HG02763 (cell line): ENCODE results near the gene EPHB1.
A peak's percentile ranks its signal among the peaks of the same experiment; 100 is the strongest.

Source experiments
- ATAC-seq: cut with Tn5 transposase; IDR thresholded peaks from one replicate; pipeline ENCODE4 v1.9.1; 2021; ENCODE audit warnings: mild to moderate bottlenecking, moderate library complexity; ENCODE audit not compliant: unreplicated experiment

Gene EPHB1

DNA sequence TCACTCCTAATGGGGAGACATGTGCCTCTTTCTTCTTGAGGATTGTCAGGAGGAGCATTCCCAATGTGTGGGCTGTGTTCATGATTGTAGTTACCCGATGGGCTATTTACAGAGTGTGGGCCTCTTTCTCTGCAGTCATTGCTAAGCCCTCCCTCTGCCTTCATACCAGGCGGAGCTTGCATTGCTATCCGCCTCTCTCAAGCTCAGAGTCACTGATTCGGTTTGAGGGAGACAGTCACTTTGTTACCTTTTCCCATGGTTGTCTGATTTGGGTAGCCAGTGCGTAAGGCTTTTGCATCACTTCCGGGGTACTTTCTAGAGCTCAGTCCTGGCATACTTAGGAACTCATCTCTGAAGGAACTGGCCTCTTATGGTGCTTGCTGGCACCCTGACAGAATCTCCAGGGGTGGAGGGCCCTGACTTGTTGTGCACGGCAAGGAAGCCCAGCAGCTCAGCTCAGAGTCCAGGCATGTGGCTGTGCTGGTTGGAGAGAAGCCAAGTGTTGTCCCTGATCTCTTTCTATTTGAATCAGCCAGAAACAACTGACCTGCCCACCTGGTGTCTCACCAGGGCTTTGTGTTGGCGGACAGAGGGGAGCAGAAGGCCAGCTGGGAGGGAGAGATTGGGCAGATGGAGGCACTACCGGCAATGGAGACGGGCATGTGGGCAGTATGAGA lies 79.8 kb downstream of the EPHB1 start:
- no peak for ATAC-seq

DNA sequence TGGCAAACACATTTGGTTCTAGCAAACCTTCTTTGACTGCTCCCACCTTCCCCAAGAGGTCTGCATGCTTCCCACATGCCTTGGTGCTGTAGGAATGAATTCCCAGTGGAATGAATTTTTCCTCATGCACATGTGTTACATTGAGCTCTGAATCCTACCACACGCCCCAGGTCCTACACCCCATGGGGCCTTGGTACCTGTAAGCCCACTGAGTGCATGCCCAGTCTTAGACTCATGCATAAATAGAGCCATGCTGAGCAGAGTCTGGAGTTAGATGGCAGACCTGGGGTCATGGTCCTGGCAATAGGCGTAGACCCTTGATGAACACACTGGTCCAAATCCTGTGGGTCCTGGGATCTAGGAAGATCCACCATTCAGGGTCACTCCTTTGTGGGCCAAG lies 81.8 kb downstream of the EPHB1 start:
- ATAC-seq: no peak

DNA sequence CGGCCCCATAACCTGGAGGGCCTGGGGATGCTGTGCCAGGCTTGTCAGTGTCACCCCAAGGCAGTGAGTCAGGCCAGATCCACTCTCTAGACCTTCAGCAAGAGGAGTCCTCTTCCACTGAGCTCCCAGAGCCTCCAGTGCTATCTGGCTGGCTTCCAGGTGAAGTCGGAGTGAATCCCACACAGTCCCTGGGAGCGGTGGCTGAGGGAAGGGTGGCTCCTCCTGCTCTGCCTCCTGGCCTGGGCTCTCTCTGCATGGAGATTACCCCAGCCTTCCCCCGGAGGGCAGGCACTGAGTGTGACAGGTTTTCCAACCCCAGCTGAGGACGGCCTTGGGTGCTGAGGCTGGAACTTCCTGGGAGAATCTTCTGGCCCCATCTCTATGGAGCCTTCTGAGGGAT lies 82.7 kb downstream of the EPHB1 start:
- no peak for ATAC-seq

DNA sequence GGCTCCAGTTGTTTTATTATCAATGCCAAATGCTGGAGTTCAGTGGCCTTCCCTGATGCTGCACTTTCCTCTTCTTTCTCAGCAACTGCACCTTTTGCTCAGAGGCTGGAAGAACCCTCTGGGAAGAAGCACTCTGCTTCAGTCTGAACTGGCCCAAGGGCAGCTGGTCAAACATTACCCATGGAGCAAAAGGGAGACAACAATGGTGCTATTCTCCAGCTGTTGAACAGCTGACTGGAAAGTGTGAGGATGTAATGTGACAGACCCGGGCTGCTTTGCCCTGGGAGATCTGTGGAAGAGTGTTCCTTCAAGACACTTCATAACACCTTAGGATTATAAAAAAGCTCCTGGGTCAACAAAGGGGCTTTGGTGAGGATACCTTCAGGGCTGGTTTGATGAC lies 84.9 kb downstream of the EPHB1 start:
- ATAC-seq: no peak

DNA sequence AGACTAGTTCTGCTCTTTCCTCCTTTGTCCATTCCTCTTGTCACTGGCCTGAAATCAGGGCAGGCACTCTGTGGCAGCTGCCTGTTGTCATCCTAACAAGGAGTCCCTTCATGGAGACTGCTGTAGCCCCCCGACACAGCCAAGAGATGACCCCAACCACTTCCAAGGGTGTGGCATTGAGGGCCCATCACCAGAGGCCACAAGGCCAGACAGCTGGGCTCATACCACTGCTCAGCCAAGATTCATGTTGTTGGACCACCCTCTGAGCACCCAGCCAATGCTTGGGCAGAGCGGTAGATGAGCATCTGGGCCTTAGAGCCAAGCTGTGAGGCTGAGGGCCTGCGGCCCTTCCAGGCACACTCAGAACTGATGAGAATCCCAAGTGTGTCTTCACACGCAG lies 85.4 kb downstream of the EPHB1 start:
- ATAC-seq: no peak

DNA sequence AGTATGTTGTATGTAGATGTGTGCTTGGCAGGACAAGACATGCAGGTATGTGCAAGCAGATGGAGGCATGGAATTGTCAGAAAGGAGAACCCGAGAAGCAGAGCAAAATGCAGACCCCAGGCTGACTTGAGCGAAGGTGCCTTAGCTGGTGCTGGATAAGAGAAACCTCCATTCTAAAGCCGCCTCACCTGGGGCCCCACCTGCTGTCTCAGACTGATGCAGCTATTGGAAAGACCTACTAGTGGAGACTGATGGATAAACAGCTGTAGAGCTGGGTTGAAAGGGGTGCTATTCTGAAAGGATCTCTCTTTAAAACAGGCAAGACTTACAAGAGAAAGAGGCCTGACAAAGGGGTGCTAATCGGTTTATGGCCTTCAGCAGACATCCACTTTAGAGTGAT lies 86.2 kb downstream of the EPHB1 start:
- ATAC-seq: no peak

DNA sequence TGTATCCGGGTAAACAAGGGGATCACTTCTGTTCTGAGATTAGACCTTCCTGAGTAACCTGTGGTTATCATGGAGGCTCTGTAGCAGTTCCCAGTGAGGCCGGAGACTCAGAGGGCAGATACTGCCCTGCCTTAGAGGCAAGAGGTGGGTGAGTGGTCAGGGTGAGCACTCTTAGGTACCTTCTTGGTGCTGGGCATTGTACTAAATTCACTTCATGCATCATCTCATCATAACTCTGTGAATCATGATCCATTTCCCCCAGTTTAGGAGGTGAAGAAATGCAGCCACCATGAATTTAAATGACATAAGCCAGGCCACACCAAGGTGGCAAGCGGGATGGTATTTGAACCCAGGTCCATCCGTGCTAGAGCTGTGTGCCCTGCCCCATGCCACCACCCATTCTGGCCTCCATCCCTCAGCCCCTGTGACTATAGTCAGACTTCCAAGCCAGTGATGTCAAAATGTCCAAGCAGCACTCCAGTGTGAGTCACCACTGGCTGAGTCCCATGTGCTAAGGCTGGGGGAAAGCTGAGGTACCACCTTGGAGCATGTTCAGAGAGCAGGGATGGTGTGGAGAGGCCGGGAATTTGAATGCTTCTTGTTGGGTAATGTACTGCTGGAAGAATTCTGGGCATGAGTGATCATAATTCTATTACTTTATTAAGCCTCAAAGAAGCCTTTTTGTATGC lies 88.8 kb downstream of the EPHB1 start:
- no peak for ATAC-seq

DNA sequence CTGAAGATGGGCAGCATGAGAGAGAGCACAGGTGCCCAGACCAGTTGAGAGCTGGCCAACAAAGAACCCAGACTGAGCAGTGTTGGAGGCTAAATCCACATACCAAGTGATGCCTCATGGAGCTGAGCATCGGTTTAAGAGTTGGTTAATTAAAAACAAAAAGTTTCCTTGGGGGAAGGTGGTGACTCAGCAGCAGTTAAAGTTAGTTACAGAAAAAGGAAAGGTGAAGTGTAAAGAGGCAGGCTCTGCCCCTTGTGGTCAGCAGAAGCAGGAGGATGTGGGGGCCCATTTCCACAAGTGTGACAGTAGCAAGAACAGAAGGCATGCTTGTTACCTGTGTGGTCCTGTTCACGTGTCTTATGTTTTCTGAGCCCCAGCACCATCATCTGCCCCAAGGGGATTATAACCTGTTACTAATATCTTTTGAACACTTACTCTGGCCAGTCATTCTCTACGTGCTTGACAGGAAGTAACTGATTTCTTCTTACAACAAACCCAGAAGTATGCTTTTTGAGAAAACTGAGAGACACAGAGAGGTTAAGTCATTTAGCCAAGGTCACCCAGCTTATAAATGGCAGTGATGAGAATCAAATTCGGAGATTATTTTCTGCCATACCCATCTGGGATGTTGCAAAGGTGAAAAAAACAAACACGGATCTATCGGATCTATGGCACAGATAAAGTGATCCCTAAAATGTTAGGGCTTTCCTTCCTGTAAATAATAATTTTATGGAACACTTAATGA lies 91.0 kb downstream of the EPHB1 start:
- ATAC-seq: peak; percentile 93

DNA sequence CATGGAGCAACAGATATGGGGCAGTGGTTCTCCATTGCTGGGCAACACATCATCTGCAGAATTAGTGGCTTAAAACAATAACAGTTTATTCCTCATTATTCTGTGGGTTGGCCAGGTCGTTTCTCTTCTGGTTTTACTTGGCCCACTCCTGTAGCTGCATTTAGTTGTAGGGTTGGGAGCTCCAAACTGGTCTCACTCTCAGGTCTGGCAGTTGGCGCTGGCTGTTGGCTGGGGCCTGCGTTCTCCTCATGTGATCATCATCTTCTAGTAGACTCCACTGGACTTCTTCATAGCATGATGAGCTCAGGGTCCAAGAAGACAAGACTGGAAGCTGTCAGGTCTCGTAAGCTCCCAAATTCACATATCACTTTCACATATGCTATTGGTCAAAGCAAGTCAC lies 91.9 kb downstream of the EPHB1 start:
- ATAC-seq: no peak

DNA sequence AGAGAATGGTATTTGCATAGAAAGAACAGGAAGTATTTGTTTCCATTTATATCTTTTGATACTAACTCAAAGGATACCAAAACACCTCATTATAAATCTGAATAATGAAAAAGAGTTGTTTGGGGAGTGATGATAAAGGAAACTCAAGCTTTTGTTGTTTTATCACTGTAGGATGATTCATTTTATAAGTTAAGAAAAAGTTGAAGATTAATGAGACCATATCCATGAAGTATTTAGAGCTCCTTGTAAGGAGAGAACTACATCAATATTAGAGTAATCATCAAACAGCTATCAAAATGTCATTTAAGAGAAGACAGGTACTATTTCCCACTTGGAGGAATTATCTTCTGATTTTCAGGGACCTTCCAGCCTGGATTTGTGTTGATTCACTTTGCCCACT lies 92.5 kb downstream of the EPHB1 start:
- no peak for ATAC-seq

DNA sequence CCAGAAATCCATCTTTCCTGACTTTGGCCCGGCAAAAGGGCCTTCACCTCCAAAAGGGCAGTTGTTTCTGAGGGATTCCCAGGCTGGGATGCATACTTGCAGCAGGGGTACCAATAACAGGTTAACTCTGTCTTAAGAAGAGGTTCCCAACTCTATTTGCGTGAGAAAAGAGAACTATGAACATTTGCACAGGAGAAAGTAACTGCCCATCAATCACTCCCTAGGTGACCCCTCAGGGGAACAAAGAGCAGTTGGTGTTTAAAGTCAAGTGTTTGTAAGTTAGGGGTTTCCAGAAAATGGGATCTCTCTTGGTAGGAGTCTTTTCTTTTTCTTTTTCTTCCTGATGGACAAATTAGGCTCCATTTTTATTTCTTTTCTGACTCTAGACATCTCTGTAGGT lies 97.3 kb downstream of the EPHB1 start:
- no peak for ATAC-seq

DNA sequence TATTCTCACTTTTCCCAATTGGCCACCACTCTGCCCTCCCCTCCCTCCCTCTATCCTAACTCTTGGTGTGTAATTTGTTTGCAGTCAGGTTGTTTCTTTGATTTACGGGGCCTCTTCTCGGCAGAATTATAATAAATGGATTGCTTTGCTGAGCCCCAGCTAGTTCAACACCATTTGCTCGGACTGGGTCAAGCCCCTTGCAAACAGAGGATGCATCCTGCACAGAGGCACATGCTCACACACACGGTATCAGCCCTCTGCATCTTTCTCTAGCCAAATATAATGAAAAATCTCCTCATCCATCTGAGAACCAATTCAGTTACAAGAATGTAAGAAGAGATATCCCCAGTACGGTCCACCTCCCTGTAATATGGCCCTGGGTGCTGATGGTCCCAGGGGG lies 97.7 kb downstream of the EPHB1 start:
- ATAC-seq: no peak

DNA sequence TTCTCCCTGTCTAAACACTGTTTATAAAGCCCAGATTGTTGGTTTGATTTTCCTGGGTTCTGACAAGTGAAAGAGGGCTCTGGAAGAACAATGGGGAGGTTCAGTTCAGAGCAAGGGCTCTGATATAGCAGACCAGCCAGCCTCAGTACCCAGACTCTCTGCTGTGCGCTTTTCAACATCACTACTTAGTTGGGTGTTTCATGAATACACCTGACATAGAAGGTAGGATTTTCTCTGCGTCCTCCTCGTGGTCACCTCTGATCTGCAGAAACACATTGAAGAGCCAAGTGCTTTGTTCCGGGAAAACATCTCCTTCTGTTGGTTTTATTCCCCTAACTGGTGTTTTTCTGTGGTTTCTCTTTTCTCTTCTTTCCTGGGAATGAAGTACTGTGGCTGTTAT lies 99.5 kb downstream of the EPHB1 start:
- no peak for ATAC-seq

DNA sequence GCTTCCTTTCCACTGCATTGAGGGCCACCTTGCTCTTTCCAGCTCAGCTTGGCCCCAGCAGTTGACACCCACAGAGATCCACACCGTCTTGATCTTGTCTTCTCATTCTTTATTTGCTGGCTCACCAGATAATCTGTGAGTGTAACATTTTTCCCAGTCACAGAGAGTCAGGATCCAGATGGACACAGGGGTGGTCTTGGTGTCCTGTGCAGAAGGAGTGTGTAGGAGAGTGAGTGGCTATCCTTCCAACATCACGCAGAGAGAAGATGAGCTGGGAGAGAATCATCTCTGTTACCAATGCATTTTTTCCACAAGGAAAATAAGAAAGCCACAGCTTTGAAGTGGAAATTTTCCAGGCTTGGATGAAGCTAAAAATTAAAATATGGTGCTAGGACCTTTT lies 100.1 kb downstream of the EPHB1 start:
- no peak for ATAC-seq

DNA sequence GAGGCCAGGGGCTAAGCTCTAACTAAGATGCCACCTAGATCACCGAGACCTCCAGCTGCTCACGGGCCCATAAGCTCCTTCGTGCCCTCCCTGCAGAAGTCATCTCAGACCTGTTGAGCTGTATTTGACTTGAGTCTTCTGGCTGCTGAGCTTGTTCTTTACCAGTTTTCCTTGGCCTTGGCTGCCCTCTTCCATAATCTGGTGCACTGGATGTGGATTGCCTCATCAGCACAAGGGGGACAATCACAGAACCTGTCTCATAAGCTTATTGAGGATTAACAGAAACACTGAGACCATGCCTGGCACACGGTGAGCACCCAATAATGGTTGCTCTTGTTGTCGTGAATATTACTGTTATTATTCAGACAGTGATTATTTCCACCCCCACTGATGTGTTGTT lies 101.1 kb downstream of the EPHB1 start:
- ATAC-seq: no peak

DNA sequence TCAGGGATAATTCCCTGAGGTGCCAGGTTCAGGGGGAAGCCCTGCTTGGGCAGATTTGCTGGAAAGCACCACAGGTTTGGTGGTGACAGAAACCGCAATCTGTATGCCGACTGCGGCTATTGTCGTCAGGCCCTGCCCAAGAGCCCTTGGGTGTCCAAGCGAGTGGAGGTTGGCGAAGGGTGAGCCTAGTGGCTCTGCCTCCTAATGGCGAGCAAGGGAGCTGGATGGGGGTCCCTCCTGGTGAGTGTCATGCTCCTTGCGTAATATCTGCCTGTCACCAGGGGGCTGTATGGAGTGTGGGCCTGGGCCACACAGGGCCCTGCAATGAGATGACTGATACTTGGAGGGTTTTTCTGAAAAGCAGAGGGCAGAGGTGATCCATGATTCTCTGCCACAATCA lies 101.6 kb downstream of the EPHB1 start:
- no peak for ATAC-seq

DNA sequence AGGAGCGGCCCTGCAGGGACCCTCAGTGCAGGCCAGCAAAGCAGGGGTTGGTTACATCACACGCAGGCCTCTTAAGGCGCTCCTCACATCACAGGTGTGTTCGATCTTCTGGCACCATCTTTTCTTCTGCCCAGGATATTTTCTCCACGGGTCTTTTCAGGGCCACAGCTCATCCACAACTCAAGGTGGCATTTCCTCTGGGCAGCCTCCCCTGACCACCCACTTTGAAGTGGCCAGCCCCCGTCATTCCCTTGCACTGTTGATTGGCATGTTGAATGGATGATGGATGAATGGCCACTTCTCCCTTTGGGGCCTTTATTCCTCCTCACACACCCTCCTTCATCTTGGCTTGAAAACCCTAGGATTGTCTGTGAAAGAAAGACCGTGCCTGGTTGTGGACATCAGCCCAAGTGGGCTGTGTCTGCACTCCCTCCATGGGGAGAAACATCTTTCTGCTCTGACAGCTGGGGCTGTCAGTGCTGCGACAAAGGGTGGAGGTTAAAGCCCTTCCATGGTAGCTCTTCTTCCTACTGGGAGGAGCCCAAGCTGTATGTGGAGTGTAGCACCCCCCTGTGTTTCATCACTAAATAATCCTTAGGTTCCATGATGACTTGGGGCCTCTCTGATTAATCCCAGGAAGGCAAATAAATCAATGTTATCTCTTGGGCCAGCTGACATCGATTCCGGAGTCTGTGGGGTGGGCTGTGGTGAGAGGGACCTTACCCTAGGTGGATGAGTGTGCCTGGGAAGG lies 102.5 kb downstream of the EPHB1 start:
- no peak for ATAC-seq

DNA sequence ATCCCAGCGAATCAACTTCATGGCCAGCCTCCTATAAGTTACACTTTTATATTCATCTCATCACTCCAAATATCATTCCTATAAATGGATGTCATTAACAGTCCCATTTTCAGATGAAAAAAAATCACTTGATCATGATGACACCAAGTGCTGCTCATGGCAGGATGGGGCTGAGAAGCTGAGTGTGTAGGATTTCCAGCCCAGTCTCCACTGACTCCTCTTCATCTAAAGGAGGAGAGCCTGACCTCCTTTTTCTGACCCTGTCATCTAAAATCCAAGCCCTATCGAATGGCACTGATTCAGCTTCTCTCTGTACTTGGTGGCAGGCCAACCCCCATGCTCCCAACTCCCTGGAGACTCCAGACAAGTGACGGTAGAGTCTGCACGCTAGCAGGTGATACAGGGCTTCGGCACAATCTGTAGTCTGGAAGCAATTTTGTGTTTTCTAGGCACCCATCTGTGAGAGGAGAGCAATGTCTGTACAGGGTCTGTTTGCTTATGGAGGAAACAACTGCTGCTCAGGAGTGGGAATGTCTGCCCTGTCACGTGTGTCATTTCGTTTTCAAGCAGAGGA lies 103.2 kb downstream of the EPHB1 start:
- ATAC-seq: no peak

DNA sequence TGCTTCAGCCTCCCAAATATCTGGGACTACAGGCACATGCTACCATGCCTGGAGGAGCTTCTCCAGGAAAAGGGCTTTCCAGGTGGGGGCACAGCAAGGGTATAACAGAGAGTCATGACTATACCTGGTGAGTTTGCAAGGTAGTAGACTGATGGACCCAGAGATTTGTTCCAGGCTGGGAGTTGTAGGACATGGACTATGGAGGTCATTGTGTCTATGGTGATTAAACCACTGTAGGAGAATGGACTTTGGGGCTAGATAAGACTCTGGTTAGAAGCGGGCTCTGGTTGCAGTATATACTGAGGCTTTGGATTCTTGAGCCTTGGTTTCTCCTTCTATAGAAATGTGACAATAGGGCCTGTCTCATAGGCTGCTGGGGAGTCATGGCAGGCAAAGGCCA lies 104.7 kb downstream of the EPHB1 start:
- ATAC-seq: no peak

DNA sequence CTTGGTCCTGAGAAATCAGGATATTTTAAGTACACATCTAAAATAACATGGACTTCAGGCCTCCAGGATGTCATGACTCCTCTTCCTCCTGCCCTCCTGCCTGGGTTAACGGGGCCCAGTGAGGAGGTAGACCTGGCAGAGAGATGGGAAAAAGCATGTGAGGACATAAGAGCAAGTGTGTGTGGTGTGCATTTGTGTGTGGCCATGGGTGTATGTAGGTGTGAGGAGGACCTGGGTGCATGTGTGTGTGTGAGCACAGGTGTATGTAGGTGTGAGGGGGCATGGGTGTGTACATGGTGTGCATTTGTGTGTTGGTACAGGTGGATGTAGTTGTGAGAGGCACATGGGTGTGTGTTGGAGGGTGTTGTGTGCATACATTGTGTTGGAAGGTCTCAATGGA lies 105.4 kb downstream of the EPHB1 start:
- ATAC-seq: no peak

DNA sequence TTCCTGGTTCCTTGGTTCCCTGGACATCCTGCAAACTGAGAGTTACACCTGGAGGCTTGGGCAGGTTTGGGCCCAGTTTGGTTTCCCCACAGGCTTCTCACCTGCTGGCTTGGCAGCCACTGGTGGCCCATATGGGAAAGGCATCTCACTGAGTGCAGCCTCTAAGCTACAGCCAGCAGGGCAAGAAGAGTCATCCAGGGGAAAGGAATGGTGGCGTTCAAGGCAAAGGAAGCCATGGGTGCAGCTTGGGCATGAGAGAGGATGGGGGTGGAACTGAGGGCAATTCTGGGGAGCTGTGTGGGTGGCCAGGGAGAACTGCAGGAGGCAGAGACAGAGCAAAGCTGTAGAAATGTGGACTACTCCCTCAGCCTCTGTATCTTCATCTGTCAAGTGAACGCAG lies 106.4 kb downstream of the EPHB1 start:
- ATAC-seq: no peak
